Endodermal cell (in vitro differentiated cells): ENCODE results near the gene B4GALNT4. TPM values are rescaled to one million over a fixed set of nuclear protein-coding genes. Genes with fewer than 3 reads are reported as not detected.

Experiments used
- DNase-seq: peaks from one replicate; pipeline ENCODE4 v3.0.0-alpha.2; 2017
- H3K27ac ChIP-seq: 2 replicates; pipeline ENCODE4 v1.5.1; 2013; ENCODE audit warnings: mild to moderate bottlenecking, low read depth, low read length, moderate library complexity
- H3K27me3 ChIP-seq: 2 replicates; pipeline ENCODE4 v1.6.1; 2013; ENCODE audit warnings: mild to moderate bottlenecking, low read length, moderate library complexity; ENCODE audit not compliant: insufficient read depth, control insufficient read depth, poor library complexity, severe bottlenecking
- H3K36me3 ChIP-seq: 2 replicates; pipeline ENCODE4 v1.7.0; 2013; ENCODE audit warnings: mild to moderate bottlenecking, low read length, moderate library complexity; ENCODE audit not compliant: control insufficient read depth, insufficient read depth
- H3K4me1 ChIP-seq: one replicate; pipeline ENCODE4 v1.7.0; 2013; ENCODE audit warnings: low read length; ENCODE audit not compliant: control insufficient read depth, insufficient read depth
- H3K4me3 ChIP-seq: 2 replicates; pipeline ENCODE4 v1.5.1; 2013; ENCODE audit warnings: mild to moderate bottlenecking, low read length, moderate library complexity
- H3K9ac ChIP-seq: 2 replicates; pipeline ENCODE4 v1.6.1; 2013; ENCODE audit warnings: mild to moderate bottlenecking, low read length, moderate library complexity; ENCODE audit not compliant: poor library complexity, severe bottlenecking; ENCODE audit errors: extremely low read depth
- H3K9me3 ChIP-seq: 2 replicates; pipeline ENCODE4 v1.6.1; 2013; ENCODE audit warnings: mild to moderate bottlenecking, low read length, moderate library complexity; ENCODE audit not compliant: control insufficient read depth
- H3K27ac Mint-ChIP-seq: 2 replicates; pipeline ENCODE4 v1.8.0; 2020; ENCODE audit warnings: mixed read lengths
- H3K27me3 Mint-ChIP-seq: 2 replicates; pipeline ENCODE4 v1.8.0; 2021; ENCODE audit warnings: mild to moderate bottlenecking, mixed read lengths; ENCODE audit not compliant: insufficient read depth
- H3K36me3 Mint-ChIP-seq: 2 replicates; pipeline ENCODE4 v1.8.0; 2020; ENCODE audit warnings: low read depth, mixed read lengths
- H3K4me1 Mint-ChIP-seq: 2 replicates; pipeline ENCODE4 v1.8.0; 2020; ENCODE audit warnings: mixed read lengths
- H3K4me3 Mint-ChIP-seq: 2 replicates; pipeline ENCODE4 v1.8.0; 2020; ENCODE audit warnings: mild to moderate bottlenecking, moderate library complexity, mixed read lengths
- H3K9me3 Mint-ChIP-seq: 2 replicates; pipeline ENCODE4 v1.8.0; 2020; ENCODE audit warnings: mild to moderate bottlenecking, mixed read lengths
- WGBS, 2 experiments: methylation state at CpG; one replicate each; pipeline versions ENCODE4 v1.1.5 to v1.1.7; 2013; ENCODE audit warnings: missing lambda C conversion rate in 2 of 2, mixed read lengths in 1 of 2; ENCODE audit not compliant: insufficient coverage in 1 of 2, insufficient read length in 1 of 2; 5-methylcytosine and 5-hydroxymethylcytosine counted together
- total RNA-seq, 2 donors: library from RNA; stranded (reverse); fragmentation: NEBNext Ultra II Directional in 1 of 2; extraction: Animal tissue kit (Norgen Biotek cat#: 25700) in 1 of 2; gene quantifications; 2 replicates in 1 of 2; 3 replicates in 1 of 2; pipeline ENCODE4 v1.2.1, GENCODE V29; 2021
- TF ChIP-seq, protein P1 (sequence below): fragments of 200-600 bp; sonication (generic); conservative IDR thresholded peaks from 2 replicates; pipeline ENCODE4 v1.5.0; 2021; ENCODE audit warnings: antibody characterized with exemption, mild to moderate bottlenecking

Gene B4GALNT4
- total RNA-seq, 2 donors from 2014 or later = 109 to 118 TPM

DNA sequence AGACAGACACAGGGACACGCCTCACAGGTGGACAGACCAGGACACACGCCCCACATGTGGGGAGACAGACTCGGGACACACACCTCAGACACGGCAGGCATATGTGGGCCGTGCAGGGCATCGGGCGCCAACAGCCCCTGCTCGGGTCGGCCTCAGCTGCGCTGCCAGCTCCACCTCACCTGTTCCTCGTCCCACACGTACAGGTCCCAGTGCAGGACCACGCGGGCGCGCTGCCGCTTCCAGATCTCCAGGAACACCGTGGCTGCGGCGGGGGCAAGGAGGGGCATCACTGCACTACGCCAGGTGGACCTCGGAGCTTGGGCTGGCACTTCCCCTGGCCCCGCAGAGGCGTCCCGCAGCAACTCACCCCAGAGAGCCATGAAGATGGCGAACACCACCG lies 60.1 kb downstream of the B4GALNT4 start:
- peak; percentile 41 for DNase-seq
- peaks cover 4% of the 10 kb centered on the region for H3K27me3 ChIP-seq
- Mint-ChIP-seq H3K9me3 (peaks cover 6% of the 10 kb centered on the region), H3K4me1 (no peaks in the 10 kb centered on the region), H3K4me3 (no peak overlapping the region), H3K27me3 (peaks cover 19% of the 10 kb centered on the region), H3K36me3 (peaks cover 4% of the 10 kb centered on the region), H3K27ac (no peak overlapping the region)
- no peak overlapping the region for H3K27ac ChIP-seq
- no peaks in the 10 kb centered on the region for H3K9me3 ChIP-seq
- no peaks in the 10 kb centered on the region for H3K36me3 ChIP-seq
- no peak overlapping the region for H3K9ac ChIP-seq
- TF ChIP-seq, protein P1, sequence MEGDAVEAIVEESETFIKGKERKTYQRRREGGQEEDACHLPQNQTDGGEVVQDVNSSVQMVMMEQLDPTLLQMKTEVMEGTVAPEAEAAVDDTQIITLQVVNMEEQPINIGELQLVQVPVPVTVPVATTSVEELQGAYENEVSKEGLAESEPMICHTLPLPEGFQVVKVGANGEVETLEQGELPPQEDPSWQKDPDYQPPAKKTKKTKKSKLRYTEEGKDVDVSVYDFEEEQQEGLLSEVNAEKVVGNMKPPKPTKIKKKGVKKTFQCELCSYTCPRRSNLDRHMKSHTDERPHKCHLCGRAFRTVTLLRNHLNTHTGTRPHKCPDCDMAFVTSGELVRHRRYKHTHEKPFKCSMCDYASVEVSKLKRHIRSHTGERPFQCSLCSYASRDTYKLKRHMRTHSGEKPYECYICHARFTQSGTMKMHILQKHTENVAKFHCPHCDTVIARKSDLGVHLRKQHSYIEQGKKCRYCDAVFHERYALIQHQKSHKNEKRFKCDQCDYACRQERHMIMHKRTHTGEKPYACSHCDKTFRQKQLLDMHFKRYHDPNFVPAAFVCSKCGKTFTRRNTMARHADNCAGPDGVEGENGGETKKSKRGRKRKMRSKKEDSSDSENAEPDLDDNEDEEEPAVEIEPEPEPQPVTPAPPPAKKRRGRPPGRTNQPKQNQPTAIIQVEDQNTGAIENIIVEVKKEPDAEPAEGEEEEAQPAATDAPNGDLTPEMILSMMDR = no peak
- no peak overlapping the region for H3K4me3 ChIP-seq
- no peaks in the 10 kb centered on the region for H3K4me1 ChIP-seq
- 91 to 92% methylated on average over 24 to 27 of the region's 27 CpGs for WGBS, 2 experiments

DNA sequence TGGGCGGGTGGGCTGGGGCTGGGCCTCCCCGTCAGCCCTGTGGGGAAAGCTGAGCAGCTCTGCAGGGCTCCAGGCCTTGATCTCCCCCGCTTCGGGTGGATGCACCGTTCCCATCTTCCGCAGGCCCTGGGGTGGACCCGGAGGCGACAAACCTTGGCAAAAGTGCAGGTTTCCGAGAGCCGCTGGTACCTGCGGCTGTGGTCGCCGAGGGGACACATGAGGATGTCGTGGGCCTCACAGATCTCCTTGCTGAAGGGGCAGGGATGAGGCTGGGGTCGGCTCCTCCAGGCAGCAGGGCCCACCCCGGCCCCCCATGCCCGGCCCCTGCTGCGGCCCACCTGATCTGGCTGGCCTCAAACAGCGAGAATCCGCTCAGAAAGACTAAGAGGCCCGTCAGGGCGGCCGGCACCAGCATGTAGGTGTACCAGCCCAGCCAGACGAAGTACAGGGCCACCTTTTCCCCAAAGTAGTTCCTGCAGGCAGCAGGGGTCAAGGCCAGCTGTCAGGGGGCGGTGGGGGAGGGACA lies 60.7 kb downstream of the B4GALNT4 start:
- Mint-ChIP-seq H3K4me3 (no peak overlapping the region), H3K36me3 (peaks cover 4% of the 10 kb centered on the region), H3K27ac (no peak overlapping the region), H3K9me3 (peaks cover 4% of the 10 kb centered on the region), H3K4me1 (no peaks in the 10 kb centered on the region), H3K27me3 (peaks cover 14% of the 10 kb centered on the region)
- Histone ChIP-seq H3K4me3 (no peak overlapping the region), H3K36me3 (no peaks in the 10 kb centered on the region), H3K9me3 (no peaks in the 10 kb centered on the region), H3K9ac (no peak overlapping the region), H3K27ac (no peak overlapping the region), H3K4me1 (no peaks in the 10 kb centered on the region), H3K27me3 (no peaks in the 10 kb centered on the region)
- WGBS, 2 experiments = 65 to 72% methylated on average over 12 to 24 of the region's 25 CpGs
- DNase-seq = peak; percentile 60
- TF ChIP-seq, protein P1 = no peak

Other genes with a start within 250 kb of the B4GALNT4 start
- gene SCGB1C1, start 176.4 kb upstream of the B4GALNT4 start, total RNA-seq = not detected
- 10 to 100 TPM; 47.4 to 63.7 TPM for gene BET1L, start 162.1 kb upstream of the B4GALNT4 start, total RNA-seq
- 10 to 100 TPM; 77.1 to 92.6 TPM for gene RIC8A, start 161.8 kb upstream of the B4GALNT4 start, total RNA-seq
- 10 to 100 TPM; 18.1 to 28.6 TPM for gene SIRT3, start 133.2 kb upstream of the B4GALNT4 start, total RNA-seq
- 100 to 1,000 TPM; 120 to 134 TPM for gene PSMD13, start 132.5 kb upstream of the B4GALNT4 start, total RNA-seq
- not detected for gene NLRP6, start 91.1 kb upstream of the B4GALNT4 start, total RNA-seq
- gene PGGHG, start 80.4 kb upstream of the B4GALNT4 start, total RNA-seq = 100 to 1,000 TPM; 129 to 186 TPM
- not detected for gene IFITM5, start 70.0 kb upstream of the B4GALNT4 start, total RNA-seq
- gene IFITM2, start 61.7 kb upstream of the B4GALNT4 start, total RNA-seq = 100 to 1,000 TPM; 262 to 367 TPM
- gene IFITM1, start 55.5 kb upstream of the B4GALNT4 start, total RNA-seq = 100 to 1,000 TPM; 211 to 558 TPM
- gene IFITM3, start 48.6 kb upstream of the B4GALNT4 start, total RNA-seq = 100 to 1,000 TPM; 257 to 389 TPM
- gene PKP3, start 24.7 kb downstream of the B4GALNT4 start, total RNA-seq = 10 to 100 TPM; 35.4 to 44.8 TPM
- 10 to 100 TPM; 63.3 to 67.4 TPM for gene SIGIRR, start 45.5 kb downstream of the B4GALNT4 start, total RNA-seq
- 10 to 100 TPM; 16.8 to 17.8 TPM for gene ANO9, start 72.5 kb downstream of the B4GALNT4 start, total RNA-seq
- 10 to 100 TPM; 55.2 to 56.1 TPM for gene PTDSS2, start 80.8 kb downstream of the B4GALNT4 start, total RNA-seq
- 10 to 100 TPM; 42.7 to 43.2 TPM for gene RNH1, start 137.7 kb downstream of the B4GALNT4 start, total RNA-seq
- gene HRAS, start 166.1 kb downstream of the B4GALNT4 start, total RNA-seq = 10 to 100 TPM; 64.8 to 68.2 TPM
- 1 to 10 TPM; 3.0 to 4.3 TPM for gene LRRC56, start 168.0 kb downstream of the B4GALNT4 start, total RNA-seq
- gene LMNTD2, start 191.2 kb downstream of the B4GALNT4 start, total RNA-seq = 10 to 100 TPM in 1 of 2 donors, 1 to 10 TPM in 1; 8.5 to 13.3 TPM
- 10 to 100 TPM; 34.2 to 36.3 TPM for gene RASSF7, start 191.5 kb downstream of the B4GALNT4 start, total RNA-seq
- 10 to 100 TPM; 43.4 to 48.0 TPM for gene PHRF1, start 207.0 kb downstream of the B4GALNT4 start, total RNA-seq
- gene IRF7, start 246.5 kb downstream of the B4GALNT4 start, total RNA-seq = 10 to 100 TPM in 1 of 2 donors, 1 to 10 TPM in 1; 9.3 to 16.8 TPM